IMR-90 (cell line): ENCODE data around the gene FAR2. TPM values are rescaled to one million over a fixed set of nuclear protein-coding genes. Genes with fewer than 3 reads are reported as not detected.
"Not testable (repeated sequence)": the region's sequence is repeated elsewhere in the genome, so short reads cannot be mapped to it uniquely, and the experiment has no call there.

ENCODE experiments used
- ATAC-seq: fragments of 200-7000 bp; cut with Tn5 transposase; 2 replicates; pipeline ENCODE4 v1.9.1; 2020; ENCODE audit warnings: low read depth, mild to moderate bottlenecking, moderate library complexity
- BruUV-seq: library from RNA; stranded (reverse); fragments of 400-500 nt; replicated peaks from 2 replicates; lab custom pipeline; 2021; lab: Mats Ljungman, UMichigan
- CTCF ChIA-PET: fragments of 300-600 bp; formaldehyde crosslinking; extraction: SDS; loops from one replicate; lab custom pipeline; 2021; ENCODE audit warnings: antibody characterized with exemption; lab: Yijun Ruan, JAX
- POLR2A ChIA-PET: fragments of 300-600 bp; sonication (Branson Sonifier 250); formaldehyde crosslinking; loops from one replicate; lab custom pipeline; 2022; ENCODE audit warnings: antibody characterized with exemption; ENCODE audit not compliant: unreplicated experiment; lab: Charles Lee
- DNase-seq: peaks from one replicate; pipeline ENCODE4 v3.0.0; 2013
- H2AFZ ChIP-seq: replicated peaks from 2 replicates; pipeline ENCODE3; 2013; ENCODE audit warnings: low read length, mild to moderate bottlenecking; ENCODE audit not compliant: poor library complexity
- H2AK5ac ChIP-seq: 2 replicates; pipeline ENCODE4 v1.6.1; 2013; ENCODE audit warnings: low read depth, low read length, inconsistent platforms
- H2AK9ac ChIP-seq: replicated peaks from 2 replicates; pipeline ENCODE3; 2013; ENCODE audit warnings: mild to moderate bottlenecking, low read depth, low read length, moderate library complexity; ENCODE audit not compliant: poor library complexity
- H2BK120ac ChIP-seq: 2 replicates; pipeline ENCODE4 v1.6.1; 2013; ENCODE audit warnings: low read depth, low read length, inconsistent platforms
- H2BK15ac ChIP-seq: 3 replicates; pipeline ENCODE4 v1.6.1; 2013; ENCODE audit warnings: low read depth, low read length, inconsistent platforms
- H2BK20ac ChIP-seq: 2 replicates; pipeline ENCODE4 v1.6.1; 2013; ENCODE audit warnings: low read depth, mild to moderate bottlenecking, inconsistent platforms, low read length, moderate library complexity
- H2BK5ac ChIP-seq: 2 replicates; pipeline ENCODE4 v1.6.1; 2013; ENCODE audit warnings: mild to moderate bottlenecking, low read depth, low read length, inconsistent platforms; ENCODE audit not compliant: poor library complexity, severe bottlenecking
- H3K14ac ChIP-seq: replicated peaks from 2 replicates; pipeline ENCODE4 v1.6.1; 2013; ENCODE audit warnings: low read depth, low read length, inconsistent platforms
- H3K18ac ChIP-seq: 2 replicates; pipeline ENCODE4 v1.6.1; 2013; ENCODE audit warnings: low read depth, low read length, control low read depth
- H3K23ac ChIP-seq: 2 replicates; pipeline ENCODE4 v1.6.1; 2013; ENCODE audit warnings: low read depth, low read length, inconsistent platforms
- H3K27ac ChIP-seq: 2 replicates; pipeline ENCODE4 v1.5.1; 2013; ENCODE audit warnings: mild to moderate bottlenecking, control low read depth, low read length; ENCODE audit not compliant: insufficient read depth
- H3K27me3 ChIP-seq: 2 replicates; pipeline ENCODE4 v1.6.1; 2013; ENCODE audit warnings: low read length; ENCODE audit not compliant: control insufficient read depth, insufficient read depth
- H3K36me3 ChIP-seq: 2 replicates; pipeline ENCODE4 v1.6.1; 2013; ENCODE audit warnings: low read length, mixed read lengths; ENCODE audit not compliant: control insufficient read depth, insufficient read depth
- H3K4ac ChIP-seq: 2 replicates; pipeline ENCODE4 v1.6.1; 2013; ENCODE audit warnings: low read depth, low read length, inconsistent platforms
- H3K4me1 ChIP-seq: 2 replicates; pipeline ENCODE4 v1.6.1; 2013; ENCODE audit warnings: low read length, mixed read lengths; ENCODE audit not compliant: control insufficient read depth, insufficient read depth
- H3K4me2 ChIP-seq: 2 replicates; pipeline ENCODE4 v1.6.1; 2013; ENCODE audit warnings: low read depth, mild to moderate bottlenecking, control low read depth, low read length, moderate library complexity
- H3K4me3 ChIP-seq: 2 replicates; pipeline ENCODE4 v1.5.1; 2013; ENCODE audit warnings: low read depth, mild to moderate bottlenecking, control low read depth, low read length, moderate library complexity; ENCODE audit not compliant: insufficient read depth
- H3K56ac ChIP-seq: 2 replicates; pipeline ENCODE4 v1.6.1; 2013; ENCODE audit warnings: low read length, inconsistent platforms; ENCODE audit not compliant: insufficient read depth; ENCODE audit errors: extremely low read depth
- H3K79me1 ChIP-seq, 2 experiments: 2 replicates each; pipeline ENCODE4 v1.6.1; 2013; ENCODE audit warnings: low read length in 2 of 2, inconsistent platforms in 1 of 2, low read depth in 1 of 2
- H3K9ac ChIP-seq: 2 replicates; pipeline ENCODE4 v1.6.1; 2013; ENCODE audit warnings: low read depth, low read length, control low read depth
- H3K9me1 ChIP-seq: 2 replicates; pipeline ENCODE4 v1.6.1; 2013; ENCODE audit warnings: low read length, inconsistent platforms; ENCODE audit not compliant: insufficient read depth
- H3K9me3 ChIP-seq: 2 replicates; pipeline ENCODE4 v1.6.1; 2013; ENCODE audit warnings: low read length; ENCODE audit not compliant: control insufficient read depth, insufficient read depth
- H4K20me1 ChIP-seq: 2 replicates; pipeline ENCODE4 v1.6.1; 2013; ENCODE audit warnings: low read length, inconsistent platforms; ENCODE audit not compliant: insufficient read depth
- H4K5ac ChIP-seq: 2 replicates; pipeline ENCODE4 v1.6.1; 2013; ENCODE audit warnings: mild to moderate bottlenecking, low read depth, low read length, control low read depth
- H4K8ac ChIP-seq, 2 experiments: 2 replicates each; pipeline ENCODE4 v1.6.1; 2013; ENCODE audit warnings: low read depth in 2 of 2, low read length in 2 of 2, control low read depth in 1 of 2, inconsistent platforms in 1 of 2
- H4K91ac ChIP-seq: 2 replicates; pipeline ENCODE4 v1.6.1; 2013; ENCODE audit warnings: low read depth, low read length, inconsistent platforms; ENCODE audit not compliant: insufficient read depth
- FOS ChIP-seq: fragments of 150-350 bp; IDR thresholded peaks from 2 replicates; pipeline ENCODE4 v1.6.1; 2016; ENCODE audit warnings: low read depth, low read length
- POLR2A ChIP-seq: IDR thresholded peaks from 2 replicates; pipeline ENCODE4 v1.6.1; 2012; ENCODE audit warnings: mild to moderate bottlenecking, low read depth, low read length
- RAD21 ChIP-seq: IDR thresholded peaks from 2 replicates; pipeline ENCODE4 v1.6.1; 2012; ENCODE audit warnings: low read length, improper control_type of control experiment
- RFX5 ChIP-seq: IDR thresholded peaks from 2 replicates; pipeline ENCODE4 v1.8.0; 2012; ENCODE audit warnings: low read depth, mild to moderate bottlenecking, low read length, moderate library complexity
- WGBS, 2 experiments: methylation state at CpG; one replicate each; pipeline versions ENCODE4 v1.1.5 to v1.1.7; 2013; ENCODE audit warnings: missing lambda C conversion rate in 2 of 2; ENCODE audit not compliant: insufficient read length in 1 of 2; ENCODE audit errors: extremely low coverage in 2 of 2; 5-methylcytosine and 5-hydroxymethylcytosine counted together
- dilution Hi-C: fragments of 300-500 bp; cut with HindIII; formaldehyde crosslinking; loops from one replicate; pipeline ENCODE4 v1.14.3; 2018; ENCODE audit warnings: low sequenced_read_pairs; ENCODE audit not compliant: unreplicated experiment
- in situ Hi-C: fragments of 300-500 bp; cut with MboI; formaldehyde crosslinking; loops from 3 replicates; pipeline ENCODE4 v1.14.3; 2019; ENCODE audit warnings: low sequenced_read_pairs, inconsistent platforms, mixed read lengths
- intact Hi-C: fragments of 100-400 bp; cut with micrococcal nuclease; formaldehyde crosslinking; loops from 2 replicates; pipeline ENCODE4 v1.10.0; 2022
- polyA plus RNA-seq, 3 experiments: library from polyadenylated mRNA; depleted of rRNA; stranded (reverse); fragments of >200 nt; gene quantifications; 2 replicates each; pipeline ENCODE4 v1.2.3, GENCODE V29; 2012; ENCODE audit warnings: low replicate concordance in 1 of 3
- total RNA-seq: library from RNA; depleted of rRNA; stranded (reverse); fragments of >200 nt; gene quantifications from 2 replicates; pipeline ENCODE4 v1.2.3, GENCODE V29; 2012

Gene FAR2
- total and polyA plus RNA-seq, 2 of the 4 experiments (the other 2 are of a cell fraction), result 1.1 to 2.0 TPM

DNA sequence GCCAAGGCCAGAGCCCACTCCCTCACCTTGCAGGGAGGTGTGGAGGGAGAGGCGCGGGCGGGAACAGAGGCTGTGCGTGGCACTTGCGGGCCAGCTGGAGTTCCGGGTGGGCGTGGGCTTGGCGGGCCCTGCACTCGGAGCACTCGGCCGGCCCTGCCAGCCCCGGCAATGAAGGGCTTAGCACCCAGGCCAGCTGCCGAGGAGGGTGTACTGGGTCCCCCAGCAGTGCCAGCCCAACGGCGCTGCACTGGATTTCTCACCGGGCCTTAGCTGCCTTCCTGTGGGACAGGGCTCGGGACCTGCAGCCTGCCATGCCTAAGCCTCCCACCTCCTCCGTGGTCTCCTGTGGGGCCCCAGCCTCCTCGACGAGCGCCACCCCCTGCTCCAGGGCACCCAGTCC is 107.5 kb downstream of the FAR2 start:
- DNase-seq (no peak), ATAC-seq (no peak)
- no peak overlapping the region for H2BK20ac ChIP-seq
- no peak overlapping the region for H2BK15ac ChIP-seq
- no peak overlapping the region for H4K91ac ChIP-seq
- H2BK120ac ChIP-seq, result no peak overlapping the region
- H3K4me2 ChIP-seq, result no peak overlapping the region
- no peak overlapping the region for H4K8ac ChIP-seq
- no peak overlapping the region for H3K14ac ChIP-seq
- WGBS, 2 experiments, result 90% methylated on average over 10 of the region's 21 CpGs; no CpG with 5 or more reads in 1 of the 2 experiments
- no peak overlapping the region for H3K18ac ChIP-seq
- H3K4me3 ChIP-seq, result no peak overlapping the region
- no peak overlapping the region for H2AFZ ChIP-seq
- no peak overlapping the region for H4K5ac ChIP-seq
- H3K9me3 ChIP-seq, result no peaks in the 10 kb centered on the region
- dilution Hi-C loops, result no loop called here
- no peak overlapping the region for H3K4ac ChIP-seq
- no peak overlapping the region for H2AK9ac ChIP-seq
- H3K9ac ChIP-seq, result no peak overlapping the region
- no peaks in the 10 kb centered on the region for H3K4me1 ChIP-seq
- no peaks in the 10 kb centered on the region for H3K27me3 ChIP-seq
- H3K79me1 ChIP-seq, result no peaks in the 10 kb centered on the region
- BruUV-seq, result no TSS peak
- no peaks in the 10 kb centered on the region for H3K9me1 ChIP-seq
- ChIA-PET POLR2A (no interaction called here), CTCF (no interaction called here)
- H3K23ac ChIP-seq, result no peak overlapping the region
- H3K56ac ChIP-seq, result no peak overlapping the region
- H2BK5ac ChIP-seq, result no peak overlapping the region
- H2AK5ac ChIP-seq, result no peak overlapping the region
- no peaks in the 10 kb centered on the region for H4K20me1 ChIP-seq
- no peaks in the 10 kb centered on the region for H3K36me3 ChIP-seq
- H3K27ac ChIP-seq, result no peak overlapping the region
- intact Hi-C loops, result no loop called here
- in situ Hi-C loops, result no loop called here
- TF ChIP-seq RAD21 (no peak), RFX5 (no peak), POLR2A (no peak), FOS (no peak)

DNA sequence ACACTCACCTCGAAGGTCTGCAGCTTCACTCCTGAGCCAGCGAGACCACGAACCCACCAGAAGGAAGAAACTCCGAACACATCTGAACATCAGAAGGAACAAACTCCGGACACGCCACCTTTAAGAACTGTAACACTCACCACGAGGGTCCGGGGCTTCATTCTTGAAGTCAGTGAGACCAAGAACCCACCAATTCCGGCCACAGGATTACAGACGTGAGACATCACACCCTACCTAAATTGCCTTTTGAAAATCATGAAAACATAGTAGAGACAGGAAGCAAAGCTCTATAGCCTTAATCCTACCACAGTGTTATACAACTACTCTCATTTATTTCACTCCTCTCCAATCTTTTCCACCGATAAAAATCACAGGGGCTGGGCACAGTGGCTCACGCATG is 108.6 kb downstream of the FAR2 start:
- POLR2A ChIA-PET, H3K4me3 ChIP-seq, H3K4me1 ChIP-seq, ATAC-seq, H3K36me3 ChIP-seq, H2AK9ac ChIP-seq, dilution Hi-C loops, H3K9me3 ChIP-seq, intact Hi-C loops, H2BK5ac ChIP-seq, H3K27me3 ChIP-seq, H3K18ac ChIP-seq, H2AFZ ChIP-seq, H4K91ac ChIP-seq, BruUV-seq, H3K9me1 ChIP-seq, H2BK15ac ChIP-seq, H2BK20ac ChIP-seq, H3K4me2 ChIP-seq, H4K8ac ChIP-seq, H4K20me1 ChIP-seq, H3K56ac ChIP-seq, H4K5ac ChIP-seq, H3K79me1 ChIP-seq, in situ Hi-C loops, H3K14ac ChIP-seq, DNase-seq, H3K9ac ChIP-seq, H2AK5ac ChIP-seq, H2BK120ac ChIP-seq, H3K27ac ChIP-seq, H3K4ac ChIP-seq, H3K23ac ChIP-seq, CTCF ChIA-PET: not testable (repeated sequence)
- 100% methylated on average over 1 of the region's 12 CpGs for WGBS, 2 experiments
